ENCODE measurements around the gene SGIP1.
"Not testable (repeated sequence)": the region's sequence is repeated elsewhere in the genome, so short reads cannot be mapped to it uniquely, and the experiment has no call there.

Gene SGIP1

GRCh38 chr1:66712839-66713238 is 178.9 kb downstream of the SGIP1 start:
- H3K4me1 Mint-ChIP-seq (ENCODE audit: low read depth): no peaks in the 10 kb centered on the region
- H3K4me3 Mint-ChIP-seq: no peak overlapping the region
- peaks cover 17% of the 10 kb centered on the region for H3K27me3 Mint-ChIP-seq
- H3K36me3 Mint-ChIP-seq (ENCODE audit: low read depth): no peaks in the 10 kb centered on the region
- H3K27ac Mint-ChIP-seq: no peak overlapping the region
- H3K9me3 Mint-ChIP-seq: no peaks in the 10 kb centered on the region
- DNase-seq: no peak

- DNase-seq: no peak
Measured at GRCh38 chr1:66723985-66724384, 190.0 kb downstream of the SGIP1 start.

GRCh38 chr1:66725885-66726665 is 192.1 kb downstream of the SGIP1 start:
- no peaks in the 10 kb centered on the region for H3K36me3 Mint-ChIP-seq (ENCODE audit: low read depth)
- peaks cover 17% of the 10 kb centered on the region for H3K27me3 Mint-ChIP-seq
- H3K4me1 Mint-ChIP-seq (ENCODE audit: low read depth): peaks cover 17% of the 10 kb centered on the region
- H3K4me3 Mint-ChIP-seq: no peak overlapping the region
- H3K9me3 Mint-ChIP-seq: no peaks in the 10 kb centered on the region
- DNase-seq: peak; percentile 43
- no peak overlapping the region for H3K27ac Mint-ChIP-seq

More at GRCh38 chr1:66723985-66724384, 190.0 kb downstream of the SGIP1 start:
- peaks cover 11% of the 10 kb centered on the region for H3K4me1 Mint-ChIP-seq (ENCODE audit: low read depth)
- H3K9me3 Mint-ChIP-seq: no peaks in the 10 kb centered on the region
- H3K4me3 Mint-ChIP-seq: no peak overlapping the region
- H3K27ac Mint-ChIP-seq: no peak overlapping the region
- no peaks in the 10 kb centered on the region for H3K36me3 Mint-ChIP-seq (ENCODE audit: low read depth)
- H3K27me3 Mint-ChIP-seq: peaks cover 20% of the 10 kb centered on the region

GRCh38 chr1:66728021-66728420 is 194.1 kb downstream of the SGIP1 start:
- DNase-seq: no peak
- Mint-ChIP-seq H3K4me3 (no peak overlapping the region), H3K36me3 (ENCODE audit: low read depth) (no peaks in the 10 kb centered on the region), H3K9me3 (no peaks in the 10 kb centered on the region), H3K4me1 (ENCODE audit: low read depth) (peaks cover 29% of the 10 kb centered on the region), H3K27ac (no peak overlapping the region), H3K27me3 (peaks cover 13% of the 10 kb centered on the region)

GRCh38 chr1:66728716-66729115 is 194.8 kb downstream of the SGIP1 start:
- DNase-seq; H3K36me3 Mint-ChIP-seq (ENCODE audit: low read depth); H3K4me3 Mint-ChIP-seq; H3K9me3 Mint-ChIP-seq: not testable (repeated sequence)
- Mint-ChIP-seq H3K27me3 (peaks cover 13% of the 10 kb centered on the region), H3K4me1 (ENCODE audit: low read depth) (peaks cover 36% of the 10 kb centered on the region), H3K27ac (peak overlapping the region; percentile 46)

GRCh38 chr1:66729119-66729518 is 195.2 kb downstream of the SGIP1 start:
- no peak for DNase-seq
- Mint-ChIP-seq H3K36me3 (ENCODE audit: low read depth) (no peaks in the 10 kb centered on the region), H3K4me1 (ENCODE audit: low read depth) (peaks cover 37% of the 10 kb centered on the region), H3K4me3 (no peak overlapping the region), H3K9me3 (no peaks in the 10 kb centered on the region), H3K27me3 (peaks cover 13% of the 10 kb centered on the region), H3K27ac (peak overlapping the region; percentile 53)

GRCh38 chr1:66729523-66729922 is 195.6 kb downstream of the SGIP1 start:
- no peak overlapping the region for H3K27ac Mint-ChIP-seq
- no peak for DNase-seq

GRCh38 chr1:66730462-66730861 is 196.5 kb downstream of the SGIP1 start:
- peaks cover 13% of the 10 kb centered on the region for H3K27me3 Mint-ChIP-seq
- no peak for DNase-seq
- H3K9me3 Mint-ChIP-seq: no peaks in the 10 kb centered on the region
- peaks cover 37% of the 10 kb centered on the region for H3K4me1 Mint-ChIP-seq (ENCODE audit: low read depth)
- no peaks in the 10 kb centered on the region for H3K36me3 Mint-ChIP-seq (ENCODE audit: low read depth)
- no peak overlapping the region for H3K4me3 Mint-ChIP-seq
- no peak overlapping the region for H3K27ac Mint-ChIP-seq

More at GRCh38 chr1:66729523-66729922, 195.6 kb downstream of the SGIP1 start:
- Mint-ChIP-seq H3K4me1 (ENCODE audit: low read depth) (peaks cover 37% of the 10 kb centered on the region), H3K4me3 (no peak overlapping the region), H3K36me3 (ENCODE audit: low read depth) (no peaks in the 10 kb centered on the region), H3K9me3 (no peaks in the 10 kb centered on the region), H3K27me3 (peaks cover 13% of the 10 kb centered on the region)

GRCh38 chr1:66731170-66731865 is 197.4 kb downstream of the SGIP1 start:
- Mint-ChIP-seq H3K27ac (no peak overlapping the region), H3K9me3 (no peaks in the 10 kb centered on the region), H3K36me3 (ENCODE audit: low read depth) (no peaks in the 10 kb centered on the region), H3K4me3 (no peak overlapping the region), H3K4me1 (ENCODE audit: low read depth) (peaks cover 31% of the 10 kb centered on the region), H3K27me3 (peaks cover 6% of the 10 kb centered on the region)
- no peak for DNase-seq

GRCh38 chr1:66732407-66733166 is 198.6 kb downstream of the SGIP1 start:
- DNase-seq: no peak
- Mint-ChIP-seq H3K4me3 (no peak overlapping the region), H3K4me1 (ENCODE audit: low read depth) (peaks cover 31% of the 10 kb centered on the region), H3K9me3 (no peaks in the 10 kb centered on the region), H3K27ac (peak overlapping the region; percentile 73), H3K36me3 (ENCODE audit: low read depth) (no peaks in the 10 kb centered on the region), H3K27me3 (peaks cover under 1% of the 10 kb centered on the region)

GRCh38 chr1:66733348-66734017 is 199.5 kb downstream of the SGIP1 start:
- no peaks in the 10 kb centered on the region for H3K9me3 Mint-ChIP-seq
- no peak overlapping the region for H3K27ac Mint-ChIP-seq
- no peak for DNase-seq
- H3K4me3 Mint-ChIP-seq: no peak overlapping the region
- no peaks in the 10 kb centered on the region for H3K36me3 Mint-ChIP-seq (ENCODE audit: low read depth)
- no peaks in the 10 kb centered on the region for H3K27me3 Mint-ChIP-seq
- H3K4me1 Mint-ChIP-seq (ENCODE audit: low read depth): peaks cover 31% of the 10 kb centered on the region

GRCh38 chr1:66734531-66734930 is 200.6 kb downstream of the SGIP1 start:
- H3K4me3 Mint-ChIP-seq; H3K27me3 Mint-ChIP-seq; DNase-seq; H3K27ac Mint-ChIP-seq; H3K36me3 Mint-ChIP-seq (ENCODE audit: low read depth); H3K9me3 Mint-ChIP-seq: not testable (repeated sequence)
- H3K4me1 Mint-ChIP-seq (ENCODE audit: low read depth): peaks cover 26% of the 10 kb centered on the region

- no peak overlapping the region for H3K27ac Mint-ChIP-seq
- H3K4me1 Mint-ChIP-seq (ENCODE audit: low read depth): peaks cover 16% of the 10 kb centered on the region
- H3K9me3 Mint-ChIP-seq: no peaks in the 10 kb centered on the region
- no peak for DNase-seq
- H3K27me3 Mint-ChIP-seq: no peaks in the 10 kb centered on the region
- H3K4me3 Mint-ChIP-seq: no peak overlapping the region
- no peaks in the 10 kb centered on the region for H3K36me3 Mint-ChIP-seq (ENCODE audit: low read depth)
Measured at GRCh38 chr1:66737836-66738235, 203.9 kb downstream of the SGIP1 start.

- no peak overlapping the region for H3K4me3 Mint-ChIP-seq
- no peaks in the 10 kb centered on the region for H3K27me3 Mint-ChIP-seq
- no peaks in the 10 kb centered on the region for H3K36me3 Mint-ChIP-seq (ENCODE audit: low read depth)
- DNase-seq: no peak
- H3K4me1 Mint-ChIP-seq (ENCODE audit: low read depth): peaks cover 7% of the 10 kb centered on the region
- no peak overlapping the region for H3K27ac Mint-ChIP-seq
- H3K9me3 Mint-ChIP-seq: no peaks in the 10 kb centered on the region
Measured at GRCh38 chr1:66739401-66740157, 205.6 kb downstream of the SGIP1 start.
